GM18519 (cell line): ENCODE results near the gene LRP5.

Source experiments
- ATAC-seq: cut with Tn5 transposase; IDR thresholded peaks from one replicate; pipeline ENCODE4 v1.9.1; 2021; ENCODE audit warnings: mild to moderate bottlenecking, moderate library complexity; ENCODE audit not compliant: unreplicated experiment, low FRiP score

Gene LRP5

GRCh38 chr11:68312117-68312779 is at the start of gene LRP5:
TSS of gene LRP5 (plus strand) at chr11:68312591. CDS start at chr11:68312715, 124 bp downstream.
- no peak for ATAC-seq

- no peak for ATAC-seq
Measured at GRCh38 chr11:68263444-68264035, 48.9 kb upstream of the LRP5 start.

GRCh38 chr11:68264244-68264643 is 48.1 kb upstream of the LRP5 start:
- no peak for ATAC-seq

GRCh38 chr11:68264741-68265540 is 47.5 kb upstream of the LRP5 start:
- no peak for ATAC-seq

GRCh38 chr11:68266121-68266891 is 46.1 kb upstream of the LRP5 start:
- ATAC-seq, result no peak

GRCh38 chr11:68266936-68267880 is 45.2 kb upstream of the LRP5 start:
- ATAC-seq, result no peak

- ATAC-seq, result no peak
Measured at GRCh38 chr11:68267881-68268240, 44.5 kb upstream of the LRP5 start.

- no peak for ATAC-seq
Measured at GRCh38 chr11:68269414-68270081, 42.8 kb upstream of the LRP5 start.

GRCh38 chr11:68270196-68271022 is 42.0 kb upstream of the LRP5 start:
- ATAC-seq, result no peak

GRCh38 chr11:68271023-68271780 is 41.2 kb upstream of the LRP5 start:
- peak; percentile 7 for ATAC-seq

GRCh38 chr11:68271781-68272608 is 40.4 kb upstream of the LRP5 start, which contains the start of gene C11orf24:
TSS of gene C11orf24 (minus strand) at chr11:68271973. CDS start at chr11:68263767, 8,206 bp downstream.
- ATAC-seq, result peak; percentile 52

GRCh38 chr11:68273026-68273738 is 39.2 kb upstream of the LRP5 start:
- ATAC-seq, result no peak

- no peak for ATAC-seq
Measured at GRCh38 chr11:68274306-68274705, 38.1 kb upstream of the LRP5 start.

GRCh38 chr11:68275721-68276507 is 36.5 kb upstream of the LRP5 start:
- ATAC-seq, result no peak

- no peak for ATAC-seq
Measured at GRCh38 chr11:68276861-68277260, 35.5 kb upstream of the LRP5 start.
